ENCODE results near the gene MACF1. TPM values are rescaled to one million over a fixed set of nuclear protein-coding genes. Genes with fewer than 3 reads are reported as not detected.

Gene MACF1
- total and polyA plus RNA-seq, 2 donors (not counting 1 experiment from before 2014, with no cell fraction given) = 64.1 to 159 TPM

DNA sequence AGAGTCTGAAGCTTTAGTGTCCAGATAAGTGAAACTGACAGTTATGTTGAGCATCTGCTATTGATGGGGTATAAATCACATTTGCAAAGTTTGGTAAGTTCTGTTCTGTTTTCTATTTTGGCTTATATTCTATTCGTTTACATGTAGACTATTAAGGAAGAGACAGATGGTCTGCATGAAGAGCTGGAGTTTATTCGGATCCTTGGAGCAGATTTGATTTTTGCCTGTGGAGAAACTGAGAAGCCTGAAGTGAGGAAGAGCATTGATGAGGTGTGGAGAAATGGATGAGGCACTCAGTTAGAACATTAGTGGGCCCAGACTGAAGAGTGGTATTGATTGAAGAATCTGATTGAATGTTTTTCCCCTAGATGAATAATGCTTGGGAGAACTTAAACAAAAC is 236.4 kb downstream of the MACF1 start:
- H3K4me3 ChIP-seq (ENCODE audit: control extremely low read depth in 1 of 5, extremely low read depth in 1 of 5, insufficient read depth in 1 of 5, low read depth in 2 of 5, low read length in 4 of 5) = no peak overlapping the region
- H4K20me1 ChIP-seq (ENCODE audit: control insufficient read depth, insufficient read depth, low read length, poor library complexity, severe bottlenecking) = no peaks in the 10 kb centered on the region
- intact Hi-C loops (cut with micrococcal nuclease) = no loop called here
- H3K79me2 ChIP-seq (ENCODE audit: control insufficient read depth, insufficient read depth, low read length) = no peaks in the 10 kb centered on the region
- no peak for ATAC-seq (ENCODE audit: low read depth)
- no peak overlapping the region for H2AFZ ChIP-seq (ENCODE audit: insufficient read depth, low read depth, low read length, poor library complexity, severe bottlenecking)
- Mint-ChIP-seq H3K27me3 (no peaks in the 10 kb centered on the region), H3K4me3 (no peak overlapping the region), H3K9me3 (ENCODE audit: insufficient read depth) (no peaks in the 10 kb centered on the region), H3K27ac (no peak overlapping the region), H3K4me1 (no peaks in the 10 kb centered on the region)
- POLR2A ChIA-PET = no interaction called here
- WGBS (ENCODE audit: insufficient coverage) = 93% methylated on average over 2 of the region's 2 CpGs
- no peak for DNase-seq
- H3K4me1 ChIP-seq (ENCODE audit: control insufficient read depth in 2 of 2, insufficient read depth in 2 of 2, low read length in 2 of 2) = no peaks in the 10 kb centered on the region
- no peaks in the 10 kb centered on the region for H3K27me3 ChIP-seq (replicated peaks in 1 of 4; ENCODE audit: control extremely low read depth in 1 of 4, control insufficient read depth in 3 of 4, insufficient read depth in 4 of 4, low read length in 3 of 4)
- no peaks in the 10 kb centered on the region for H3K9me3 ChIP-seq (ENCODE audit: control extremely low read depth in 1 of 3, control insufficient read depth in 2 of 3, insufficient read depth in 1 of 3, low read length in 2 of 3)
- TF ChIP-seq EZH2 (IDR thresholded peaks at IDR 0.05; ENCODE audit: borderline replicate concordance, insufficient read depth, low read depth, low read length, poor library complexity, severe bottlenecking) = no peak
- TF ChIP-seq, protein P1, sequence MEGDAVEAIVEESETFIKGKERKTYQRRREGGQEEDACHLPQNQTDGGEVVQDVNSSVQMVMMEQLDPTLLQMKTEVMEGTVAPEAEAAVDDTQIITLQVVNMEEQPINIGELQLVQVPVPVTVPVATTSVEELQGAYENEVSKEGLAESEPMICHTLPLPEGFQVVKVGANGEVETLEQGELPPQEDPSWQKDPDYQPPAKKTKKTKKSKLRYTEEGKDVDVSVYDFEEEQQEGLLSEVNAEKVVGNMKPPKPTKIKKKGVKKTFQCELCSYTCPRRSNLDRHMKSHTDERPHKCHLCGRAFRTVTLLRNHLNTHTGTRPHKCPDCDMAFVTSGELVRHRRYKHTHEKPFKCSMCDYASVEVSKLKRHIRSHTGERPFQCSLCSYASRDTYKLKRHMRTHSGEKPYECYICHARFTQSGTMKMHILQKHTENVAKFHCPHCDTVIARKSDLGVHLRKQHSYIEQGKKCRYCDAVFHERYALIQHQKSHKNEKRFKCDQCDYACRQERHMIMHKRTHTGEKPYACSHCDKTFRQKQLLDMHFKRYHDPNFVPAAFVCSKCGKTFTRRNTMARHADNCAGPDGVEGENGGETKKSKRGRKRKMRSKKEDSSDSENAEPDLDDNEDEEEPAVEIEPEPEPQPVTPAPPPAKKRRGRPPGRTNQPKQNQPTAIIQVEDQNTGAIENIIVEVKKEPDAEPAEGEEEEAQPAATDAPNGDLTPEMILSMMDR (IDR thresholded peaks at IDR 0.05) = no peak
- CTCF ChIA-PET = no interaction called here
- no peak overlapping the region for H3K4me2 ChIP-seq (replicated peaks; ENCODE audit: low read depth, low read length, poor library complexity, severe bottlenecking)
- H3K36me3 ChIP-seq (replicated peaks in 1 of 2; ENCODE audit: control extremely low read depth in 1 of 2, control insufficient read depth in 1 of 2, extremely low read depth in 1 of 2, insufficient read depth in 2 of 2, low read length in 1 of 2) = peaks cover 25 to 87% of the 10 kb centered on the region in 2 experiments
- no peak overlapping the region for H3K27ac ChIP-seq (ENCODE audit: low read length in 2 of 2)
- no peak overlapping the region for H3K9ac ChIP-seq (ENCODE audit: low read length)

DNA sequence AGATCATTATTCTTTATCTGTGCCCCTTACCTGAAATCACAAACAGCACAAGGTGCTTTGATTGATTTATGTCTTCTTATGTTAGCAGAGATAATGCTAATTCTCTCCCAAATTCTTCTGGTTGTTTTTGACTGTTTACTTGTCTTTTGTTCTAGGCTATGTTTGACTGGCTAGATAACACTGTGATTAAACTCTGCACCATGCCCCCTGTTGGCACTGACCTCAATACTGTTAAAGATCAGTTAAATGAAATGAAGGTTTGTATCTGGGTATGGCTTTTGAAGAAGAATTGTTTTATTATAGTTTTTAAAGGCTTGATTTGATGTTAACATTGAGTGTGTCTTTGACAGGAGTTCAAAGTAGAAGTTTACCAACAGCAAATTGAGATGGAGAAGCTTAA is 237.3 kb downstream of the MACF1 start:
- Histone ChIP-seq H3K4me2 (replicated peaks; ENCODE audit: low read depth, low read length, poor library complexity, severe bottlenecking) (no peak overlapping the region), H4K20me1 (ENCODE audit: control insufficient read depth, insufficient read depth, low read length, poor library complexity, severe bottlenecking) (no peaks in the 10 kb centered on the region), H3K4me1 (ENCODE audit: control insufficient read depth in 2 of 2, insufficient read depth in 2 of 2, low read length in 2 of 2) (no peaks in the 10 kb centered on the region), H3K4me3 (ENCODE audit: control extremely low read depth in 1 of 5, extremely low read depth in 1 of 5, insufficient read depth in 1 of 5, low read depth in 2 of 5, low read length in 4 of 5) (no peak overlapping the region), H3K27ac (ENCODE audit: low read length in 2 of 2) (no peak overlapping the region), H3K79me2 (ENCODE audit: control insufficient read depth, insufficient read depth, low read length) (no peaks in the 10 kb centered on the region), H3K9me3 (ENCODE audit: control extremely low read depth in 1 of 3, control insufficient read depth in 2 of 3, insufficient read depth in 1 of 3, low read length in 2 of 3) (no peaks in the 10 kb centered on the region), H3K36me3 (replicated peaks in 1 of 2; ENCODE audit: control extremely low read depth in 1 of 2, control insufficient read depth in 1 of 2, extremely low read depth in 1 of 2, insufficient read depth in 2 of 2, low read length in 1 of 2) (peaks cover 23 to 86% of the 10 kb centered on the region in 2 experiments), H3K27me3 (replicated peaks in 1 of 4; ENCODE audit: control extremely low read depth in 1 of 4, control insufficient read depth in 3 of 4, insufficient read depth in 4 of 4, low read length in 3 of 4) (no peaks in the 10 kb centered on the region), H3K9ac (ENCODE audit: low read length) (no peak overlapping the region), H2AFZ (ENCODE audit: insufficient read depth, low read depth, low read length, poor library complexity, severe bottlenecking) (no peak overlapping the region)
- TF ChIP-seq, protein P1 (IDR thresholded peaks at IDR 0.05) = no peak
- no peak for TF ChIP-seq EZH2 (IDR thresholded peaks at IDR 0.05; ENCODE audit: borderline replicate concordance, insufficient read depth, low read depth, low read length, poor library complexity, severe bottlenecking)
- H3K9me3 Mint-ChIP-seq (ENCODE audit: insufficient read depth) = no peaks in the 10 kb centered on the region
- ATAC-seq (ENCODE audit: low read depth) (no peak), DNase-seq (no peak)
- CTCF ChIA-PET = interaction anchor here (2.0 kb wide), 1 partner anchor 343 kb away, joined by 5 read pairs; no protein-coding TSS in a partner anchor
- H3K4me3 Mint-ChIP-seq = no peak overlapping the region
- intact Hi-C loops (cut with micrococcal nuclease) = no loop called here
- no peaks in the 10 kb centered on the region for H3K4me1 Mint-ChIP-seq
- POLR2A ChIA-PET = no interaction called here
- no peaks in the 10 kb centered on the region for H3K27me3 Mint-ChIP-seq
- H3K27ac Mint-ChIP-seq = no peak overlapping the region
